OCI-LY3 (cell line): ENCODE measurements around the gene CIAO3.

Experiments used
- EZH2phosphoT487 ChIP-seq: fragments of 200-600 bp; shearing (Covaris generic); IDR thresholded peaks from 2 replicates; pipeline ENCODE4 v1.6.1; 2018; ENCODE audit warnings: antibody characterized with exemption, mixed run types, low read depth
- TF ChIP-seq, protein P1 (sequence below): fragments of 200-600, 300-600 bp; sonication (generic); IDR thresholded peaks from 2 replicates; pipeline ENCODE4 v1.5.1; 2014; ENCODE audit warnings: antibody characterized with exemption, low read length, low read depth

DNA sequence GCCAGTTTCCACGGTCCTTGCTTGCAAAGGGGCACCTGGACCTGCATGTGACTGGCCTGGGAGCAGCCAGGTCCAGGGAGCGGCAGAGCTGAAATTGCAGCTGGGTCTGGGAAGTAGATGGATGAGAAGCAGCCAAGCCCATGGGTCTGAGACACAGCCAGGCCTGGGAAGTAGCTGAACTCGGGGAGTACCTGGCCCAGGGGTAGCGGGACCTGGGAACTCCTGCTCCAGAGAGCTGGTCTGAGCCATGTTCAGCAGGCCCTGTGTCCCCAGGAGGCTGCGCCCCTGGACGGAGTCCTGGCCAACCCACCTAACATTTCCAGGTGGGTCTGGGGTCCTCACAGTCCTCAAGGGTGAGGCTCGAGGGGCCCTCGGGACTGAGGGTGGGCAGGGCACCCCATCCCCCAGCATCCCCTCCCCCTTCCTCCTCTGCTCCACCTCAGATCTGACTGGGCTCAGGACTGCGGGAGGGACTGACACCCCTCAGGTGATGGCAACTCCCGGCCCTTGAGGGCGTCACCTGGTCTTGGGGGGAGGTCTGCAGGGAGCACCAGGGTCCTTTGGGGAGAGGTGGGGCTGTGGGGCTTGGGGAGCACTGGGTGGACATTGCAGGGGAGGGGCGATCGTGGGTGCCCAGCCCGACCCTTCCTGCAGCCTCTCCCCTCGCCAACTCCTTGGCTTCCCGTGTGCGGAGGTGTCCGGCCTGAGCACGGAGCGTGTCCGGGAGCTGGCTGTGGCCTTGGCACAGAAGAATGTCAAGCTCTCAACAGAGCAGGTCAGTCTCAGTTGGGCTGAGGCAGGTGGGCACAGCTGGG is 22.8 kb upstream of the CIAO3 start:
- TF ChIP-seq, protein P1, sequence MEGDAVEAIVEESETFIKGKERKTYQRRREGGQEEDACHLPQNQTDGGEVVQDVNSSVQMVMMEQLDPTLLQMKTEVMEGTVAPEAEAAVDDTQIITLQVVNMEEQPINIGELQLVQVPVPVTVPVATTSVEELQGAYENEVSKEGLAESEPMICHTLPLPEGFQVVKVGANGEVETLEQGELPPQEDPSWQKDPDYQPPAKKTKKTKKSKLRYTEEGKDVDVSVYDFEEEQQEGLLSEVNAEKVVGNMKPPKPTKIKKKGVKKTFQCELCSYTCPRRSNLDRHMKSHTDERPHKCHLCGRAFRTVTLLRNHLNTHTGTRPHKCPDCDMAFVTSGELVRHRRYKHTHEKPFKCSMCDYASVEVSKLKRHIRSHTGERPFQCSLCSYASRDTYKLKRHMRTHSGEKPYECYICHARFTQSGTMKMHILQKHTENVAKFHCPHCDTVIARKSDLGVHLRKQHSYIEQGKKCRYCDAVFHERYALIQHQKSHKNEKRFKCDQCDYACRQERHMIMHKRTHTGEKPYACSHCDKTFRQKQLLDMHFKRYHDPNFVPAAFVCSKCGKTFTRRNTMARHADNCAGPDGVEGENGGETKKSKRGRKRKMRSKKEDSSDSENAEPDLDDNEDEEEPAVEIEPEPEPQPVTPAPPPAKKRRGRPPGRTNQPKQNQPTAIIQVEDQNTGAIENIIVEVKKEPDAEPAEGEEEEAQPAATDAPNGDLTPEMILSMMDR = no peak
- TF ChIP-seq EZH2phosphoT487 = no peak
